ENCODE results near the gene IMPDH1.

Gene IMPDH1

GRCh38 chr7:128362670-128363069 is 47.1 kb downstream of the IMPDH1 start:
- no peak for TF ChIP-seq CTCF (IDR thresholded peaks at IDR 0.05; ENCODE audit: extremely low read depth, missing control alignments)
- DNase-seq (ENCODE audit: low spot score) = no peak

- no peak for TF ChIP-seq CTCF (IDR thresholded peaks at IDR 0.05; ENCODE audit: extremely low read depth, missing control alignments)
- DNase-seq (ENCODE audit: low spot score) = peak; percentile 74
Observed at GRCh38 chr7:128361411-128362379, 48.1 kb downstream of the IMPDH1 start, which contains the start of gene PRRT4. Gene PRRT4 (minus strand): TSS chr7:128361690.

- no peak for TF ChIP-seq CTCF (IDR thresholded peaks at IDR 0.05; ENCODE audit: extremely low read depth, missing control alignments)
- DNase-seq (ENCODE audit: low spot score) = no peak
Observed at GRCh38 chr7:128360359-128360678, 49.5 kb downstream of the IMPDH1 start.

- no peak for DNase-seq (ENCODE audit: low spot score)
- no peak for TF ChIP-seq CTCF (IDR thresholded peaks at IDR 0.05; ENCODE audit: extremely low read depth, missing control alignments)
Observed at GRCh38 chr7:128359939-128360338, 49.8 kb downstream of the IMPDH1 start.

- TF ChIP-seq CTCF (IDR thresholded peaks at IDR 0.05; ENCODE audit: extremely low read depth, missing control alignments) = no peak
- DNase-seq (ENCODE audit: low spot score) = no peak
Observed at GRCh38 chr7:128359336-128359735, 50.4 kb downstream of the IMPDH1 start.

GRCh38 chr7:128358233-128358632 is 51.5 kb downstream of the IMPDH1 start:
- TF ChIP-seq CTCF (IDR thresholded peaks at IDR 0.05; ENCODE audit: extremely low read depth, missing control alignments) = no peak
- no peak for DNase-seq (ENCODE audit: low spot score)

- no peak for DNase-seq (ENCODE audit: low spot score)
Observed at GRCh38 chr7:128357217-128357613, 52.6 kb downstream of the IMPDH1 start.

More at GRCh38 chr7:128357217-128357613, 52.6 kb downstream of the IMPDH1 start:
- TF ChIP-seq CTCF (IDR thresholded peaks at IDR 0.05; ENCODE audit: extremely low read depth, missing control alignments) = no peak

Measured in GM20000 (cell line).